ENCODE results near the gene STX2.
"Not testable (repeated sequence)": the region's sequence is repeated elsewhere in the genome, so short reads cannot be mapped to it uniquely, and the experiment has no call there.

The STX2 gene

DNA sequence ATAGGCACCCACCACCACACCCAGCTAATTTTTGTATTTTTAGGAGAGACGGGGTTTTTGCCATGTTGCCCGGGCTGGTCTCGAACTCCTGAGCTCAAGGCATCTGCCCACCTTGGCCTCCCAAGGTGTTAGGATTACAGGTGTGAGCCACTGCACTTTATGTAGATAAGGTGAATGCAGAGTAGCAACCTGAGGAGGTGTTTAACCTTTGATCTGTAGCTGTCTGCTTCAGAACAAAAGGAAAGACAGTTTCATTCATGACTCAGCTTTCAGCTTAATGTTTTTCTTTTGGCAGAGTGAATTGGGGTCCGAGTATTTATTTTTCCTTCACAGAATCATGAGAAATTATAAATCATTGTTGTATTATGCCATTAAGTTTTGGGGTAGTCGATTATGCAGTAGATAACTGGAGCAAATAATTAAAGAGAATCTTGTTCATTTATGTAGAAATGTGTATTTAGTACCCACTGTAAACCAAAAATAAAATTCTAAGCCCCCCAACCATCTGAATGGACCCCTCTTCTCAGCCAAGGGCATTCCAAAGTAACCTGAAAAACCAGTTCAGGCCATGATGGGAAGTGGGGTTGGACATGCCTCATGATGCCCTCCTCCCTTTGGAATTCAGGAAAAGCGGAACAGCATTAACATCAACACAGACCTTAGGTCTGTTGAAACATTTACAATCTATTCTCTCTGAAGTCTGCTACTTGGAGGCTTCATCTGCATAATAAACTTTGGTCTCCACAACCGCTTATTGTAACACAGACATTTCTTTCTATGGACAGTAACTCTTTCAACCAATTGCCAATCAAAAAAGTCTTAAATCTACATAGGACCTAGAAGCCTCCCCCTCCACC lies 10.7 kb upstream of the STX2 start:
- H3K27ac Mint-ChIP-seq: no peak overlapping the region
- H3K4me3 Mint-ChIP-seq: no peak overlapping the region
- H3K36me3 Mint-ChIP-seq: no peaks in the 10 kb centered on the region

GRCh38 chr12:130848785-130849305 lies 9.8 kb upstream of the STX2 start:
- ATAC-seq, H3K4me1 Mint-ChIP-seq, H3K4me3 Mint-ChIP-seq, H3K27ac Mint-ChIP-seq, H3K9me3 Mint-ChIP-seq, H3K36me3 Mint-ChIP-seq: not testable (repeated sequence)
- H3K27me3 Mint-ChIP-seq: peaks cover 13% of the 10 kb centered on the region

More for the DNA sequence above, 10.7 kb upstream of the STX2 start:
- ATAC-seq: no peak
- H3K4me1 Mint-ChIP-seq: no peaks in the 10 kb centered on the region
- no peaks in the 10 kb centered on the region for H3K9me3 Mint-ChIP-seq
- peaks cover 18% of the 10 kb centered on the region for H3K27me3 Mint-ChIP-seq

DNA sequence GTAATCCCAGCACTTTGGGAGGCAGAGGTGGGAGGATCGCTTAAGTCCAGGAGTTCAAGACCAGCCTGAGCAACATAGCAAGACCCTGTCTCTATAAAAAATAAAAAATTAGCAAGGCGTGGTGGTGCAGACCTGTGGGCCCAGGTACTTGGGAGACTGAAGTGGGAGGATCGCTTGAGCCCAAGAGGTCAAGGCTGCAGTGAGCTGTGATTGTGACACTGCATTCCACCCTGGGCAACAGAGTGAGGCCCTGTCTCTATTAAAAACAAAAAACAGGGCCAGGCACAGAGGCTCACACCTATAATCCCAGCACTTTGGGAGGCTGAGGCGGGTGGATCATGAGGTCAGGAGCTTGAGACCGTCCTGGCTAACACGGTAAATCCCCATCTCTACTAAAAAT lies 9.1 kb upstream of the STX2 start:
- not testable (repeated sequence) for H3K4me1 Mint-ChIP-seq, ATAC-seq, H3K36me3 Mint-ChIP-seq

GRCh38 chr12:130847112-130847511 lies 8.1 kb upstream of the STX2 start:
- no peaks in the 10 kb centered on the region for H3K36me3 Mint-ChIP-seq
- no peaks in the 10 kb centered on the region for H3K27me3 Mint-ChIP-seq
- H3K27ac Mint-ChIP-seq: no peak overlapping the region
- no peak overlapping the region for H3K4me3 Mint-ChIP-seq
- no peaks in the 10 kb centered on the region for H3K9me3 Mint-ChIP-seq
- H3K4me1 Mint-ChIP-seq: no peaks in the 10 kb centered on the region
- ATAC-seq: no peak

More for the DNA sequence above, 9.1 kb upstream of the STX2 start:
- H3K9me3 Mint-ChIP-seq, H3K4me3 Mint-ChIP-seq, H3K27me3 Mint-ChIP-seq, H3K27ac Mint-ChIP-seq: not testable (repeated sequence)

GRCh38 chr12:130846369-130846768 lies 7.3 kb upstream of the STX2 start:
- ATAC-seq: no peak
- no peak overlapping the region for H3K4me3 Mint-ChIP-seq

GRCh38 chr12:130839770-130840404 lies 837 bp upstream of the STX2 start:
- H3K4me1 Mint-ChIP-seq: peaks cover 13% of the 10 kb centered on the region
- no peak overlapping the region for H3K4me3 Mint-ChIP-seq
- no peaks in the 10 kb centered on the region for H3K27me3 Mint-ChIP-seq
- no peaks in the 10 kb centered on the region for H3K9me3 Mint-ChIP-seq
- peak overlapping the region; percentile 22 for H3K27ac Mint-ChIP-seq
- H3K36me3 Mint-ChIP-seq: no peaks in the 10 kb centered on the region
- no peak for ATAC-seq

More at GRCh38 chr12:130846369-130846768, 7.3 kb upstream of the STX2 start:
- Mint-ChIP-seq H3K27me3 (no peaks in the 10 kb centered on the region), H3K9me3 (no peaks in the 10 kb centered on the region), H3K4me1 (no peaks in the 10 kb centered on the region), H3K36me3 (no peaks in the 10 kb centered on the region), H3K27ac (no peak overlapping the region)

DNA sequence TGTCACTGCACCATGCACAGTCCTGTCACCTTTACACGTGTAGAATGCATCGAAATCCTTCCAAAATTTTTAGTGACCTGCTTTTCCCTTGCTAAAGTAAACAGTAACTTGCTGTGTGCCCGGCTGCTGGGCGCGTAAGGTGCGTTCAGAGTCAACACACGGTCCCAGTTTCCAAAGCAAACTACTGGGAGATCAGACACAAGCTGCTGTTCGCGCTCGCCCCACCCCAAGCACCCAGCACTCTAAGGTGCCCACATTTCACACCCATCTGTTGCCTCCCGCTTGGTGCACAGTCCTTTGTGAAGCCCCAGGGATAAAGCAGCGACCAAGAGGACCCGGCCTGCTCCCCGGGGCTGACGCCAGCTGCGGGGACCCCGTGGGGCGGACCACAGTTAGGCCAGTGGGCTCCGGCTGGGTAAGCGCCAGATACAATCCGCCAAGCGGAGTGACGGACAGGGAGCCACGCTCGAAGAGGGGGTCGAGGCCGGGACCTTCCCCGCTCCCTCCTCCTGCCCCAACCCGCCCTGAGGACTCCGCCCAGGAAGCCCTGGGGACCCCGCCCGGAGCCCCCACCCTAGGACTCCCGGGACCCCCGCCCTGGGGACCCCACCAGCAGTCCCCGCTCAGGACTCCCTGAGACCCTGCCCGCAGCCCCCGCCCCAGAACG lies 633 bp downstream of the STX2 start:
- Mint-ChIP-seq H3K9me3 (no peaks in the 10 kb centered on the region), H3K4me1 (peaks cover 13% of the 10 kb centered on the region), H3K36me3 (no peaks in the 10 kb centered on the region), H3K4me3 (peak overlapping the region; percentile 62), H3K27me3 (no peaks in the 10 kb centered on the region), H3K27ac (no peak overlapping the region)
- ATAC-seq: peak; percentile 9

DNA sequence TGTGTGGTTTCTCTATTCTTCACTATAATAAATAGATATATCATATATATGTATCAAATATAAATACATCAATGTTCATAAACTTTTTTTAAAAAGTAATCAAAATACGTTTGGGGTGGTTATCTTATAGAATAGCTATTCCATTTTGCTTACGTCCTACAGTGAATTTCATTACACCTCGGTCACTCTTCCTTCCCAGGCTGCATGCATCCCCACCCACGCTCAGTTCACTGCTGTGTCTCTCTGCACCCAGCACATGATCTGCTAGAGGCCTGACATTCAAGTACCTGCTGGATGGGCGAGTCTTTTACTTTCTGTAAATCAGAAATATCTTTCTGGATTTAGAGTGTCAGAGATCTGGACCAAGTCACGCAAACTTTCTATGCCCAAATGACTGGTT lies 3.6 kb downstream of the STX2 start:
- Mint-ChIP-seq H3K27me3 (no peaks in the 10 kb centered on the region), H3K4me3 (no peak overlapping the region), H3K9me3 (no peaks in the 10 kb centered on the region), H3K27ac (no peak overlapping the region), H3K36me3 (peaks cover 6% of the 10 kb centered on the region), H3K4me1 (peaks cover 23% of the 10 kb centered on the region)
- ATAC-seq: no peak

DNA sequence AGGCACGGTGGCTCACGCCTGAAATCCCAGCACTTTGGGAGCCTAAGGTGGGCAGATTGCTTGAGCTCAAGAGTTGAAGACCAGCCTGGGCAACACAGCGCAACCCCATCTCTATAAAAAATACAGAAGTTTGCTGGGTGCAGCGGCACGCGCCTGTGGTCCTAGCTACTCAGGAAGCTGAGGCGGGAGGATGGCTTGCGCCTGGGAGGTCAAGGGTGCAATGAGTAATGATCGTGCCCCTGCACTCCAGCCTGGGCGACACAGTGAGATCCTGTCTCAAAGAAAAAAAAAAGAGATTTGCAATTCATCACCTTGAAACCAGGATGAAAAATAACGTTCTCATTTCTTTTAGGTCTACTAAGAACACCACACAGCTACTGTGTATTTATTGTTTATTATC lies 4.0 kb downstream of the STX2 start:
- ATAC-seq: no peak
- no peak overlapping the region for H3K4me3 Mint-ChIP-seq
- no peaks in the 10 kb centered on the region for H3K27me3 Mint-ChIP-seq
- H3K9me3 Mint-ChIP-seq: no peaks in the 10 kb centered on the region
- no peak overlapping the region for H3K27ac Mint-ChIP-seq
- peaks cover 28% of the 10 kb centered on the region for H3K4me1 Mint-ChIP-seq
- H3K36me3 Mint-ChIP-seq: peaks cover 6% of the 10 kb centered on the region

DNA sequence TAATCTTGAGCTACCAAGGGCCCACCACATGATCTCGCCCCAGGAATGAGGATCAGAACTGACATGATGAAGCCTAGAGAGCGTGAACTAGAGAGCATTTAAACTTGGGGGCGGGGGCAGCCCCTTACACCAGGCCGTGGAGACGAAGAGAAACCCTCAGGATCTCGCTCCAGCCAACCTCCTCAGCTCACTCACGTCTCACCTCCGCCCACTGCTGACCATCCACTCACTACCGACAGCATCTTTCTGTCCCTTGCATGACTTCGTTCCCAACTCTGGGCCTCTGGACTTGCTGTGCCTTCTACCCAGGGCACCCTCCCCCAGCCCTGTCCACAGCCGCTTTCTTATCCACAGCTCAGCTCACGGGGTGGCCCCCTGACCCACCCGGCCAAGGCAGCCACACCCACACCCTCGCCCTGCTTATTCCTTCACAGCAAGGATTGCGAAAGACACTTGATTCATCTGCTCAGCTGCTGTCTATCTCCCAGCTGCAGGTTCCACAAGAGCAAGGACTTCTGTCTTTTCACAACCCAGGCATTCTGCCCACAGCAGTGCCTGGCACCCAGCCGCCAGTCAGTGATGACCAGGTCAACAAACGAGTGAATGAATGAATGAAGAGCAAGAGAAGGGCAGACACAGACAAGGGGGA lies 6.4 kb downstream of the STX2 start:
- no peaks in the 10 kb centered on the region for H3K9me3 Mint-ChIP-seq
- H3K27me3 Mint-ChIP-seq: no peaks in the 10 kb centered on the region
- H3K36me3 Mint-ChIP-seq: peaks cover 6% of the 10 kb centered on the region
- no peak overlapping the region for H3K27ac Mint-ChIP-seq
- no peak for ATAC-seq
- H3K4me1 Mint-ChIP-seq: peaks cover 19% of the 10 kb centered on the region
- H3K4me3 Mint-ChIP-seq: no peak overlapping the region

- no peak for ATAC-seq
- Mint-ChIP-seq H3K27me3 (no peaks in the 10 kb centered on the region), H3K27ac (no peak overlapping the region), H3K4me1 (peaks cover 26% of the 10 kb centered on the region), H3K36me3 (peaks cover 6% of the 10 kb centered on the region), H3K4me3 (no peak overlapping the region), H3K9me3 (no peaks in the 10 kb centered on the region)
Observed at GRCh38 chr12:130831876-130832405, 7.1 kb downstream of the STX2 start.

- peaks cover 31% of the 10 kb centered on the region for H3K4me1 Mint-ChIP-seq
- H3K27ac Mint-ChIP-seq: no peak overlapping the region
- peaks cover 6% of the 10 kb centered on the region for H3K36me3 Mint-ChIP-seq
- no peaks in the 10 kb centered on the region for H3K27me3 Mint-ChIP-seq
- no peak overlapping the region for H3K4me3 Mint-ChIP-seq
- no peaks in the 10 kb centered on the region for H3K9me3 Mint-ChIP-seq
- no peak for ATAC-seq
Observed at GRCh38 chr12:130831246-130831645, 7.8 kb downstream of the STX2 start.

GRCh38 chr12:130830246-130830551 lies 8.9 kb downstream of the STX2 start:
- no peaks in the 10 kb centered on the region for H3K9me3 Mint-ChIP-seq
- H3K27ac Mint-ChIP-seq: no peak overlapping the region
- no peak overlapping the region for H3K4me3 Mint-ChIP-seq
- H3K4me1 Mint-ChIP-seq: peaks cover 31% of the 10 kb centered on the region
- H3K27me3 Mint-ChIP-seq: no peaks in the 10 kb centered on the region
- no peak for ATAC-seq
- peaks cover 6% of the 10 kb centered on the region for H3K36me3 Mint-ChIP-seq

DNA sequence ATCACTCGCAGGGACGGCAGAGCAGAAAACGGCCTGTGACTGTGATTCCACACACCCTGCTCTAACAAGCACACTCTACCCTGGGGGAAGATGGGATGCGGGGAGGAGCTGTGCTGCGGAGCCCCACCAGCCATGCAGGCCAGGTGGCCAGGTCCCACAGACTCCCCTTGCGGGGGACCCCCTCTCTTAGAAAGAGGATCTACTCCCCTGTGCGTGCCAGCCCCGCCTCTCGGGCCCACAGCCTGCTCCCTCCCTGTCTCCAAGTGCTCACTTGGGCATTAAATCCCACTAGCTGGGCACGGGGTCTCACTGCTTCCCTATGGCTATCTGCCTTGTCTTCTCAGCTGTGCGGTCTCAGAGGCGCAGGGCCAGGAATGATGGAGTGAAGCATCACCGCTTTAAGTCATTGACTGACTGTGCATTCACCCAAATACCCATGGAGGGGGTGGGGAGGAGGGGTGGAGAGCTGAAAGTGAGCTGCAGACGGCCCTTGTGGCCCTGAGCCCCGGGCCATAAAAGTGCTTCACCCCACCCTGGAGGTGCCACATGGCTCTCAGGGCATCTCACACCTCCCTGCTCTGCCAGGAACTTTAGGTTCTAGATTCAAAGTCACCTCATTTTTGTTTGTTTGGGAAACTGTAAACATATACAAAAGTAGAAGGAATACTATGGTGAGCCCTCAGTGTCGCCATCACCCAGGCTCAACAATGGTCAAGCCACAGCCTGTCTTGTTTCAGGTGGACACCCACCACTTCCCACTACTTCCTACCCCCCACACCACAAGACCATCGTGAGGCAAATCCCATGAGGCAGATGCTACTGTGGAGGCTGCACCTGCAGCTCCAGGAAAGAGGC lies 9.4 kb downstream of the STX2 start:
- no peak for ATAC-seq
- Mint-ChIP-seq H3K36me3 (peaks cover 6% of the 10 kb centered on the region), H3K4me1 (peaks cover 31% of the 10 kb centered on the region), H3K27ac (no peak overlapping the region), H3K9me3 (no peaks in the 10 kb centered on the region), H3K27me3 (no peaks in the 10 kb centered on the region), H3K4me3 (no peak overlapping the region)
